Tibial nerve (tissue), 4 donors: ENCODE results near the gene MAP3K7CL. TPM values are rescaled to one million over a fixed set of nuclear protein-coding genes. Genes with fewer than 3 reads are reported as not detected.
A peak's percentile ranks its signal among the peaks of the same experiment; 100 is the strongest.

Source experiments
- DNase-seq, 2 donors: peaks; one replicate each; pipeline ENCODE4 v3.0.0-alpha.2; 2019; ENCODE audit warnings: low spot score in 2 of 2
- H3K27ac ChIP-seq, 4 donors: fragments of 200-600 bp; sonication (generic) in 3 of 4; one replicate each; pipeline ENCODE4 v1.5.1; 2017 to 2019; ENCODE audit warnings: mild to moderate bottlenecking in 1 of 4
- H3K27me3 ChIP-seq, 2 donors: fragments of 200-600 bp; sonication (generic) in 1 of 2; one replicate each; pipeline versions ENCODE4 v1.5.1 to v1.6.0; 2017 to 2019
- H3K36me3 ChIP-seq, 3 donors: fragments of 200-600 bp; sonication (generic); one replicate each; pipeline ENCODE4 v1.5.1; 2018 to 2019
- H3K4me1 ChIP-seq, 4 donors: fragments of 200-600 bp; sonication (generic) in 3 of 4; one replicate each; pipeline ENCODE4 v1.5.1; 2017 to 2019
- H3K4me3 ChIP-seq, 4 donors: fragments of 200-600 bp; sonication (generic) in 3 of 4; one replicate each; pipeline ENCODE4 v1.5.1; 2017 to 2019; ENCODE audit warnings: mild to moderate bottlenecking in 1 of 4, moderate library complexity in 1 of 4
- H3K9me3 ChIP-seq, 4 donors: fragments of 200-600 bp; sonication (generic) in 3 of 4; one replicate each; pipeline ENCODE4 v1.5.1; 2017 to 2019
- CTCF ChIP-seq, 5 experiments: fragments of 200-600 bp in 3 of 5; fragments of 450-650 bp in 2 of 5; sonication (generic) in 3 of 5; IDR thresholded peaks; one replicate each; pipeline ENCODE4 v1.5.1; 2016 to 2019; ENCODE audit warnings: antibody characterized with exemption in 5 of 5, mild to moderate bottlenecking in 3 of 5, moderate library complexity in 2 of 5
- EP300 ChIP-seq, 2 donors: sonication (generic); formaldehyde crosslinking; IDR thresholded peaks; one replicate each; pipeline ENCODE4 v1.6.1; 2017; ENCODE audit warnings: antibody characterized with exemption in 2 of 2, mild to moderate bottlenecking in 1 of 2
- POLR2A ChIP-seq, 2 donors: fragments of 450-650 bp; IDR thresholded peaks; one replicate each; pipeline ENCODE4 v1.6.1; 2017; ENCODE audit warnings: antibody characterized with exemption in 2 of 2, mild to moderate bottlenecking in 2 of 2, moderate library complexity in 2 of 2
- WGBS, 2 donors: methylation state at CpG; one replicate each; pipeline ENCODE4 v1.1.5; 2018; 5-methylcytosine and 5-hydroxymethylcytosine counted together
- total RNA-seq, 4 donors: library from RNA; depleted of rRNA; stranded (reverse); fragments of >200 nt; gene quantifications; one replicate each; pipeline ENCODE4 v1.1.0, GENCODE V29; 2016

Gene MAP3K7CL
- total RNA-seq: 1 to 10 TPM; 2.8 to 9.2 (median 5.4) TPM

GRCh38 chr21:29130270-29130969, at the start of gene MAP3K7CL:
Gene MAP3K7CL (plus strand): TSS chr21:29130644. CDS start chr21:29133345, 2,701 bp downstream.
- H3K27ac ChIP-seq: no peak within 1 kb of the TSS

GRCh38 chr21:29082046-29082815, 48.2 kb upstream of the MAP3K7CL start:
- no peaks in the 10 kb centered on the region for H3K36me3 ChIP-seq
- peaks cover 0 to 8% (median 4%) of the 10 kb centered on the region in 4 donors for H3K4me1 ChIP-seq
- H3K9me3 ChIP-seq: no peaks in the 10 kb centered on the region
- no peak overlapping the region for H3K27ac ChIP-seq
- DNase-seq: no peak
- WGBS, 2 donors: 73 to 81% methylated on average over 3 of the region's 3 CpGs
- TF ChIP-seq CTCF (IDR thresholded peaks at IDR 0.05): no peak
- TF ChIP-seq POLR2A (IDR thresholded peaks at IDR 0.05): no peak
- TF ChIP-seq EP300 (IDR thresholded peaks at IDR 0.05): no peak
- H3K27me3 ChIP-seq: no peaks in the 10 kb centered on the region
- H3K4me3 ChIP-seq: no peak overlapping the region

More at GRCh38 chr21:29130270-29130969, at the start of gene MAP3K7CL:
- no peak for TF ChIP-seq CTCF (IDR thresholded peaks at IDR 0.05)
- no peak for TF ChIP-seq EP300 (IDR thresholded peaks at IDR 0.05)
- TF ChIP-seq POLR2A (IDR thresholded peaks at IDR 0.05): no peak
- H3K9me3 ChIP-seq: peaks cover 0 to 3% (median 0%) of the 10 kb centered on the region in 4 donors
- 71 to 84% methylated on average over 12 of the region's 12 CpGs for WGBS, 2 donors
- no peak within 1 kb of the TSS for H3K4me3 ChIP-seq
- H3K27me3 ChIP-seq: no peaks in the 10 kb centered on the region
- no peaks in the 10 kb centered on the region for H3K4me1 ChIP-seq
- no peaks in the 10 kb centered on the region for H3K36me3 ChIP-seq
- DNase-seq: peak in 1 of 2 donors; percentile 23

- Histone ChIP-seq H3K4me3 (no peak overlapping the region), H3K4me1 (peaks cover 0 to 8% (median 4%) of the 10 kb centered on the region in 4 donors), H3K27ac (no peak overlapping the region), H3K27me3 (no peaks in the 10 kb centered on the region), H3K9me3 (no peaks in the 10 kb centered on the region), H3K36me3 (no peaks in the 10 kb centered on the region)
- TF ChIP-seq POLR2A (IDR thresholded peaks at IDR 0.05) (no peak), CTCF (IDR thresholded peaks at IDR 0.05) (no peak), EP300 (IDR thresholded peaks at IDR 0.05) (no peak)
- 91 to 96% methylated on average over 3 of the region's 3 CpGs for WGBS, 2 donors
- DNase-seq: no peak
These were observed 47.1 kb upstream of the MAP3K7CL start for GRCh38 chr21:29083306-29083705.

GRCh38 chr21:29084372-29084771, 46.1 kb upstream of the MAP3K7CL start:
- no peak for DNase-seq
- no peak overlapping the region for H3K27ac ChIP-seq
- no peaks in the 10 kb centered on the region for H3K36me3 ChIP-seq
- TF ChIP-seq EP300 (IDR thresholded peaks at IDR 0.05) (no peak), CTCF (IDR thresholded peaks at IDR 0.05) (no peak), POLR2A (IDR thresholded peaks at IDR 0.05) (no peak)
- peaks cover 0 to 5% (median 2%) of the 10 kb centered on the region in 4 donors for H3K4me1 ChIP-seq
- no peaks in the 10 kb centered on the region for H3K9me3 ChIP-seq
- 33 to 34% methylated on average over 2 of the region's 2 CpGs for WGBS, 2 donors
- H3K27me3 ChIP-seq: no peaks in the 10 kb centered on the region
- H3K4me3 ChIP-seq: no peak overlapping the region
